Adrenal gland (tissue), 12 donors: ENCODE results near the gene PRX. TPM values are rescaled to one million over a fixed set of nuclear protein-coding genes. Genes with fewer than 3 reads are reported as not detected.
"Not testable (repeated sequence)": the region's sequence is repeated elsewhere in the genome, so short reads cannot be mapped to it uniquely, and the experiment has no call there.

Source experiments
- DNase-seq, 7 donors: peaks; one replicate each; pipeline ENCODE4 v3.0.0-alpha.2; 2019 to 2020
- H3K27ac ChIP-seq, 5 donors: fragments of 200-600 bp; sonication (generic) in 4 of 5; 1 replicate in 3 of 5; 2 replicates in 2 of 5; pipeline versions ENCODE4 v1.5.1 to v1.8.0; 2016 to 2020; ENCODE audit warnings: mild to moderate bottlenecking in 1 of 5
- H3K27me3 ChIP-seq: fragments of 200-600 bp; 2 replicates; pipeline ENCODE4 v1.8.0; 2021
- H3K36me3 ChIP-seq, 2 donors: fragments of 200-600 bp; replicated peaks in 1 of 2; 1 replicate in 1 of 2; 2 replicates in 1 of 2; pipeline versions ENCODE4 v1.5.1 to v1.8.0; 2018 to 2022
- H3K4me1 ChIP-seq, 2 donors: fragments of 200-600 bp; replicated peaks in 1 of 2; 1 replicate in 1 of 2; 2 replicates in 1 of 2; pipeline versions ENCODE4 v1.5.1 to v1.8.0; 2018 to 2021
- H3K4me3 ChIP-seq, 4 donors: fragments of 200-600 bp; sonication (generic) in 3 of 4; one replicate each; pipeline ENCODE4 v1.5.1; 2016 to 2018
- H3K9me3 ChIP-seq, 3 donors: fragments of 200-600 bp; sonication (generic) in 1 of 3; replicated peaks in 1 of 3; 1 replicate in 2 of 3; 2 replicates in 1 of 3; pipeline versions ENCODE4 v1.5.1 to v1.8.0; 2016 to 2021
- POLR2A ChIP-seq, 2 donors: fragments of 450-650 bp; IDR thresholded peaks; one replicate each; pipeline ENCODE4 v1.6.1; 2017; ENCODE audit warnings: antibody characterized with exemption in 2 of 2, mild to moderate bottlenecking in 2 of 2, moderate library complexity in 1 of 2
- WGBS, 4 donors: extraction: QIAGEN DNeasy Blood & Tissue Kit in 2 of 4; methylation state at CpG; one replicate each; pipeline versions ENCODE4 v1.1.5 to v1.1.7; 2013 to 2017; 5-methylcytosine and 5-hydroxymethylcytosine counted together
- intact Hi-C, 2 donors: fragments of 100-400 bp; cut with DNase I; formaldehyde crosslinking; loops; one replicate each; pipeline versions ENCODE4 v1.14.1 to v1.15.0; 2022 to 2023
- polyA plus RNA-seq, 3 donors: library from polyadenylated mRNA; stranded (reverse); fragments of 200-250 nt in 2 of 3; fragments of 350-450 nt in 1 of 3; fragmentation: Illumina TruSeq in 1 of 3; extraction: RNeasy Lipid Tissue Mini Kit (QIAGEN cat#74804) in 1 of 3; gene quantifications; one replicate each; pipeline ENCODE4 v1.2.3, GENCODE V29; 2013 to 2014
- total RNA-seq, 9 donors: library from RNA; depleted of rRNA in 4 of 9; stranded (reverse); fragments of >200 nt in 4 of 9; fragments of 120-200 nt in 1 of 9; fragmentation: NEBNext Ultra II Directional in 1 of 9; extraction: Animal tissue kit (Norgen Biotek cat#: 25700) in 1 of 9; gene quantifications; one replicate each; pipeline versions ENCODE4 v1.1.0 to v1.2.4, GENCODE V29; 2013 to 2023
- TF ChIP-seq, protein P1 (sequence below), 6 experiments: fragments of 450-650 bp in 4 of 6; fragments of 200-600 bp in 2 of 6; sonication (generic) in 1 of 6; IDR thresholded peaks; 1 replicate in 5 of 6; 2 replicates in 1 of 6; pipeline versions ENCODE4 v1.5.1 to v1.8.0; 2016 to 2021; ENCODE audit warnings: antibody characterized with exemption in 6 of 6, mild to moderate bottlenecking in 2 of 6, moderate library complexity in 1 of 6
- donor health status: healthy with polysubstance abuse.
- donor health status: Bipolar disorder and iron deficiency.
- donor health status: DM: yes; HTN: yes; CAD: no.
- donor health status: DM: no; HTN: no; CAD: no.
- donor health status: DM: no; HTN: no; CAD: no.
- donor health status: DM: yes; HTN: yes; CAD: no.

PRX gene
- total and polyA plus RNA-seq, 12 donors: 3.2 to 12.8 (median 7.7) TPM

DNA sequence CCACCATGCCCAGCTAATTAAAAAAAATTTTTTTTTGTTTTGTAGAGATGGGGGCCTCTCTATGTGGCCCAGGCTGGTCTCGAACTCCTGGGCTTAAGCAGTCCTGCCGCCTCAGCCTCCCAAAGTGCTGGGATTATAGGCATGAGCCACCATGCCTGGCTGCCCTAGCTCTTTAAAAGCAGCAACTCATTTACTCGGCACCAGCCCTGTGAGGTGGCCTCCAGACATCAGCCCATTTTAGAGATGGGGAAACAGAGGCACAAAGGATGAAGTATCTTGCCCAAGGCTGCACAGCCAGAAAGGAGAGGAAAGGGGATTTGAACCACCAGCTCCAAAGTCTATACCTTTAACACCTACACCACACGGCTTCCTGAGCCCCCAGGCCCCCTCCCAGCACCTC, 312 bp downstream of the PRX start:
- WGBS, 4 donors: 64 to 78% (median 67%) methylated on average over 3 to 4 of the region's 4 CpGs
- Histone ChIP-seq H3K27ac (no peak overlapping the region), H3K4me3 (no peak overlapping the region)

DNA sequence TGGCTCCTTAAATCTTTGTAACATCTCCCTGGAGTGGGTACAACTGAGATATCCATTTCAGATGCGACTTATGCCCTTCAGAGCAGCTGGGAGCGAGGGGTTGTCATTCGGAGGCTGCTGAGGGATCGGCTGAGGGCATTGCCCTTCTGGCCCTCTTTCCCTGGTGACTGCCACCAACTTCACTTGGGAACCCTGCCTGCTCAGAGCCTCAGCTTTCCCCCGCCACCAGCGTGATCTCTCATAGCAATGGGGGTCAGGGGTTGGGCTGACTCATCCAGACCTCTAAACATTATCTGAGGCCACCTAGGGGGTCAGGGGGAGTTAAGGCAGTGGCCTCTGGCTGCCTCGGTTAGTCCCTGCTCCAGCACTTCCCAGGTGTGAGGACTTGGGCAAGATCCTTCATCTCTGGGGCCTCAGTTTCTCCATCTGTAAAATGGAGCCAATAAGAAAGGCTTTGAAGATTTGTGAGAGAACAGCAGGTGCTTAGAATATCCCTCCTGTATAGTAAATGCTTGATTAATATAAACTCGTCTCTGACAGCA, 1.1 kb downstream of the PRX start:
- intact Hi-C loops: no loop called here
- Histone ChIP-seq H3K4me3 (peak overlapping the region in 1 of 4 donors; percentile 16), H3K27me3 (no peaks in the 10 kb centered on the region), H3K36me3 (no peaks in the 10 kb centered on the region), H3K27ac (peak overlapping the region in 4 of 5 donors; percentile 18 to 74 (median 54)), H3K4me1 (peaks cover 12 to 31% of the 10 kb centered on the region in 2 donors), H3K9me3 (no peaks in the 10 kb centered on the region)
- DNase-seq: peak in 2 of 7 donors; percentile 53 to 56
- WGBS, 4 donors: 42 to 64% (median 55%) methylated on average over 7 to 8 of the region's 8 CpGs
- TF ChIP-seq POLR2A (IDR thresholded peaks at IDR 0.05): no peak

More for the DNA sequence above, 312 bp downstream of the PRX start:
- Histone ChIP-seq H3K4me1 (peaks cover 12 to 33% of the 10 kb centered on the region in 2 donors), H3K27me3 (no peaks in the 10 kb centered on the region), H3K9me3 (no peaks in the 10 kb centered on the region), H3K36me3 (no peaks in the 10 kb centered on the region)
- intact Hi-C loops: no loop called here
- TF ChIP-seq, protein P1, sequence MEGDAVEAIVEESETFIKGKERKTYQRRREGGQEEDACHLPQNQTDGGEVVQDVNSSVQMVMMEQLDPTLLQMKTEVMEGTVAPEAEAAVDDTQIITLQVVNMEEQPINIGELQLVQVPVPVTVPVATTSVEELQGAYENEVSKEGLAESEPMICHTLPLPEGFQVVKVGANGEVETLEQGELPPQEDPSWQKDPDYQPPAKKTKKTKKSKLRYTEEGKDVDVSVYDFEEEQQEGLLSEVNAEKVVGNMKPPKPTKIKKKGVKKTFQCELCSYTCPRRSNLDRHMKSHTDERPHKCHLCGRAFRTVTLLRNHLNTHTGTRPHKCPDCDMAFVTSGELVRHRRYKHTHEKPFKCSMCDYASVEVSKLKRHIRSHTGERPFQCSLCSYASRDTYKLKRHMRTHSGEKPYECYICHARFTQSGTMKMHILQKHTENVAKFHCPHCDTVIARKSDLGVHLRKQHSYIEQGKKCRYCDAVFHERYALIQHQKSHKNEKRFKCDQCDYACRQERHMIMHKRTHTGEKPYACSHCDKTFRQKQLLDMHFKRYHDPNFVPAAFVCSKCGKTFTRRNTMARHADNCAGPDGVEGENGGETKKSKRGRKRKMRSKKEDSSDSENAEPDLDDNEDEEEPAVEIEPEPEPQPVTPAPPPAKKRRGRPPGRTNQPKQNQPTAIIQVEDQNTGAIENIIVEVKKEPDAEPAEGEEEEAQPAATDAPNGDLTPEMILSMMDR (IDR thresholded peaks at IDR 0.05): no peak
- no peak for TF ChIP-seq POLR2A (IDR thresholded peaks at IDR 0.05)
- no peak for DNase-seq

DNA sequence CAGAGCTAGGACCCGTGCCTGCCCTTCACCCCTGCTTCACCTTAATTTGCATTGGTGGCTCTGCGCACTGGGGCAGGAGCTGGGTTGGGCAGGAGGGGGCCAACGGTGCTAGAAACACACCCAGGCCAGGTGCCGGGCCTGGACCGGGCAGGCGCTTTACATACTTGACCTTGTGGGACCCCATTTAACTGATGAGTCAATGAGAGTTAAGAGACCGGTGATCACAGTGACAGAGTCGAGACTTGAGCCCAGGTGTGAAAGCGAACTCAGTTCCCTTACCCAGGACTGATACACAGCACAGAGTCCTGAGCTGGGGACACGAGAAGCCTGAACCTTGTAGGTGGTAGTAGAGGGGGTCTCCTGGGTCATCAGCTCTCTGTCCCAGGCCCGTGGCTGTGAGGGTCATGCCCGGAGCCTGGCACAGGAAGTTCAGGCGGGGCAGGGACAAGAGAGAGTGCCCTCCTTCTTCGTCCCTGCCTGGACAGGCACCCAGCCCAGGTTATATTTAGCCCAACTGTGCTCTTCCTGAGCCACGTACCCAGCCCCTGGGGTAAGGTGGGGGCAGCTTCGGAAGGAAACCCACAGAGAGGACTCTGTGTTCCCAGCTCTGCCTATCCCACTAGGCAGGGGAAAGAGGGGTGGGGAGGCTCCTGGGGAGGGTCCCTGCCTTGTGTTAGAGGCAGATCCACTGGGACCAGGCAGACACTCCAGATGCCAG, 1.9 kb downstream of the PRX start:
- H3K4me3 ChIP-seq: peak overlapping the region in 1 of 4 donors; percentile 16
- WGBS, 4 donors: 31 to 37% (median 36%) methylated on average over 8 to 16 of the region's 16 CpGs
- no peaks in the 10 kb centered on the region for H3K36me3 ChIP-seq
- intact Hi-C loops: no loop called here
- TF ChIP-seq POLR2A (IDR thresholded peaks at IDR 0.05): peak in 1 of 2 donors; percentile 33
- TF ChIP-seq, protein P1 (IDR thresholded peaks at IDR 0.05): no peak
- peak overlapping the region in 4 of 5 donors; percentile 18 to 74 (median 54) for H3K27ac ChIP-seq
- no peaks in the 10 kb centered on the region for H3K27me3 ChIP-seq
- DNase-seq: peak in 5 of 7 donors; percentile 57 to 77 (median 73)
- peaks cover 12 to 23% of the 10 kb centered on the region in 2 donors for H3K4me1 ChIP-seq
- H3K9me3 ChIP-seq: no peaks in the 10 kb centered on the region

DNA sequence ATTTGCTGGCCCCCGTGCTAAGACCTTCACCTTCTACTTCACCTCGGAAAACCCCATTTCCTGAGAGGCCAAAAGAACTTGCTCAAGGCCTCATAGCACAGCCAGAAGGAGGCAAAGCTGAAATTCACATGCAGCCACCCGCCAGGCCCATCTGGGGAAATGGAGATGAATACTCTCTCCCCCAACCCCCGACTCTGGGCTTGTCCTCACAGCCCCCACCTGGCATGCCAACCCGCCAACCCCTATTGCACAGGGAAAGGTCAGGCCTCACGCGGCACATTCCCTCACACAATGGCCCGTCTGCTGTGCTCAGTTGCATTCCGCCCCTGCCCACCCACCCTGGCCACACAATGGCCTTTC, 3.2 kb downstream of the PRX start:
- DNase-seq: no peak
- Histone ChIP-seq H3K4me3 (no peak overlapping the region), H3K36me3 (no peaks in the 10 kb centered on the region), H3K27me3 (no peaks in the 10 kb centered on the region), H3K27ac (peak overlapping the region in 1 of 5 donors; percentile 52), H3K4me1 (peaks cover 12 to 23% of the 10 kb centered on the region in 2 donors), H3K9me3 (no peaks in the 10 kb centered on the region)
- WGBS, 4 donors: 40 to 69% (median 61%) methylated on average over 3 to 9 of the region's 9 CpGs
- no peak for TF ChIP-seq POLR2A (IDR thresholded peaks at IDR 0.05)
- TF ChIP-seq, protein P1 (IDR thresholded peaks at IDR 0.05): no peak
- intact Hi-C loops: no loop called here

DNA sequence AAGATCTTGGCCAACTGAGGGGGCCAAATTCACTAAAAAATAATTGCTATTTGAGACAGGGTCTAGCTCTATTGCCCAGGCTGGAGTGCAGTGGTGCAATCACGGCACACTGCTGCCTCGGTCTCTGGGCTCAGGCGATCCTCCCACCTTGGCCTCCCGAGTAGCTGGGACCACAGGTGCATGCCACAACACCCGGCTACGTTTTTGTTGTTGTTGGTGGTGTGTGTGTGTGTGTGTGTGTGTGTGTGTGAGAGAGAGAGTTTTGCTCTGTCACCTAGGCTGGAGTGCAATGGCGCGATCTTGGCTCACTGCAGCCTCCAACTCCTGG, 4.6 kb downstream of the PRX start:
- H3K27me3 ChIP-seq, H3K9me3 ChIP-seq, H3K27ac ChIP-seq, DNase-seq, intact Hi-C loops, H3K4me3 ChIP-seq, H3K36me3 ChIP-seq: not testable (repeated sequence)
- WGBS, 4 donors: 87 to 97% (median 90%) methylated on average over 6 to 8 of the region's 8 CpGs
- H3K4me1 ChIP-seq: peaks cover 12 to 32% of the 10 kb centered on the region in 2 donors
